22Rv1 (cell line): ENCODE measurements around the gene HPS1.

Source experiments
- ZFX ChIP-seq: fragments of 450-650 bp; IDR thresholded peaks from 2 replicates; pipeline ENCODE4 v1.6.1; 2017; ENCODE audit warnings: antibody characterized with exemption, borderline replicate concordance
- TF ChIP-seq, protein P1 (sequence below): fragments of 450-650 bp; IDR thresholded peaks from 2 replicates; pipeline ENCODE4 v1.5.1; 2017; ENCODE audit warnings: mild to moderate bottlenecking

DNA sequence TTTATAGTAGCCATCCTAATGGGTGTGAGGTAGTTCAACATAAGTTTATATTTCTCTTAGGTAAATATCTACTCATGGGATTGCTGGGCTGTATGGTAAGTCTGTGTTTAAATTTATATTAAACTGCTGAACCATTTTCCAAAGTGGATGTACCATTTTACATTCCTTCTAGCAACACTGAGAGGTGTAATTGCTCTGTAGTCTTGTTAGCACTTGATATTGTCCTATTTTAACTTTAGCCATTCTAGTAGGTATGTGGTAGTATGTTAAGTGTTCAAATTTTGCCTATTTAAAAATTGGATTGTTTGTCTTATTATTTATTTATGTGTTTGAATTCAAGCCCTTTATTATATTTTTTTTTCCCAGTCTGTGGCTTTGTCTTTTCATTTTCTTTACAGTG lies 2.6 kb upstream of the HPS1 start:
- TF ChIP-seq, protein P1, sequence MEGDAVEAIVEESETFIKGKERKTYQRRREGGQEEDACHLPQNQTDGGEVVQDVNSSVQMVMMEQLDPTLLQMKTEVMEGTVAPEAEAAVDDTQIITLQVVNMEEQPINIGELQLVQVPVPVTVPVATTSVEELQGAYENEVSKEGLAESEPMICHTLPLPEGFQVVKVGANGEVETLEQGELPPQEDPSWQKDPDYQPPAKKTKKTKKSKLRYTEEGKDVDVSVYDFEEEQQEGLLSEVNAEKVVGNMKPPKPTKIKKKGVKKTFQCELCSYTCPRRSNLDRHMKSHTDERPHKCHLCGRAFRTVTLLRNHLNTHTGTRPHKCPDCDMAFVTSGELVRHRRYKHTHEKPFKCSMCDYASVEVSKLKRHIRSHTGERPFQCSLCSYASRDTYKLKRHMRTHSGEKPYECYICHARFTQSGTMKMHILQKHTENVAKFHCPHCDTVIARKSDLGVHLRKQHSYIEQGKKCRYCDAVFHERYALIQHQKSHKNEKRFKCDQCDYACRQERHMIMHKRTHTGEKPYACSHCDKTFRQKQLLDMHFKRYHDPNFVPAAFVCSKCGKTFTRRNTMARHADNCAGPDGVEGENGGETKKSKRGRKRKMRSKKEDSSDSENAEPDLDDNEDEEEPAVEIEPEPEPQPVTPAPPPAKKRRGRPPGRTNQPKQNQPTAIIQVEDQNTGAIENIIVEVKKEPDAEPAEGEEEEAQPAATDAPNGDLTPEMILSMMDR = no peak
- TF ChIP-seq ZFX = no peak
